Lung microvascular endothelial cell (primary cell): Measurements from ENCODE around the gene CTSZ. TPM values are rescaled to one million over a fixed set of nuclear protein-coding genes. Genes with fewer than 3 reads are reported as not detected.
"Not testable (repeated sequence)": the region's sequence is repeated elsewhere in the genome, so short reads cannot be mapped to it uniquely, and the experiment has no call there.

Source experiments
- DNase-seq, 2 donors: peaks; one replicate each; pipeline versions ENCODE4 v3.0.0 to v3.0.0-alpha.2; 2010; ENCODE audit warnings: low read depth in 2 of 2
- total RNA-seq: library from RNA; depleted of rRNA; stranded (reverse); fragments of >200 nt; gene quantifications from 2 replicates; pipeline ENCODE4 v1.2.1, GENCODE V29; 2014

Gene CTSZ
- total RNA-seq, 1 donor from 2014 or later, result 287 TPM

- DNase-seq, result no peak
These were observed 24.5 kb downstream of the CTSZ start for GRCh38 chr20:58982406-58983114.

GRCh38 chr20:58981628-58982364, 25.3 kb downstream of the CTSZ start:
- DNase-seq, result peak; percentile 16 to 33

- DNase-seq, result peak; percentile 83 to 88
These were observed 26.1 kb downstream of the CTSZ start, which contains the start of gene NELFCD for GRCh38 chr20:58980711-58981627. NELFCD (plus strand) TSS chr20:58981256; CDS start chr20:58981310, 54 bp downstream.

- DNase-seq, result no peak
These were observed 28.5 kb downstream of the CTSZ start for GRCh38 chr20:58978351-58979190.

- DNase-seq, result no peak
These were observed 30.9 kb downstream of the CTSZ start for GRCh38 chr20:58976061-58976730.

GRCh38 chr20:58975353-58975752, 31.7 kb downstream of the CTSZ start:
- DNase-seq, result no peak

- no peak for DNase-seq
These were observed 33.2 kb downstream of the CTSZ start for GRCh38 chr20:58973866-58974265.

GRCh38 chr20:58973179-58973578, 33.9 kb downstream of the CTSZ start:
- DNase-seq, result no peak

GRCh38 chr20:58971429-58971828, 35.6 kb downstream of the CTSZ start:
- no peak for DNase-seq

- no peak for DNase-seq
These were observed 36.9 kb downstream of the CTSZ start for GRCh38 chr20:58970146-58970545.

- DNase-seq, result no peak
These were observed 37.6 kb downstream of the CTSZ start for GRCh38 chr20:58969439-58969838.

GRCh38 chr20:58967652-58968429, 39.2 kb downstream of the CTSZ start:
- no peak for DNase-seq

- no peak for DNase-seq
These were observed 41.6 kb downstream of the CTSZ start for GRCh38 chr20:58965270-58966064.

GRCh38 chr20:58963922-58964321, 43.1 kb downstream of the CTSZ start:
- DNase-seq, result not testable (repeated sequence)

GRCh38 chr20:58963060-58963584, 43.9 kb downstream of the CTSZ start:
- DNase-seq, result no peak

GRCh38 chr20:58959652-58960051, 47.4 kb downstream of the CTSZ start:
- DNase-seq, result no peak

- no peak for DNase-seq
These were observed 51.0 kb downstream of the CTSZ start for GRCh38 chr20:58956078-58956477.

GRCh38 chr20:58953050-58953449, 54.0 kb downstream of the CTSZ start:
- DNase-seq, result no peak
